ENCODE measurements around the gene MAPK4.

DNA sequence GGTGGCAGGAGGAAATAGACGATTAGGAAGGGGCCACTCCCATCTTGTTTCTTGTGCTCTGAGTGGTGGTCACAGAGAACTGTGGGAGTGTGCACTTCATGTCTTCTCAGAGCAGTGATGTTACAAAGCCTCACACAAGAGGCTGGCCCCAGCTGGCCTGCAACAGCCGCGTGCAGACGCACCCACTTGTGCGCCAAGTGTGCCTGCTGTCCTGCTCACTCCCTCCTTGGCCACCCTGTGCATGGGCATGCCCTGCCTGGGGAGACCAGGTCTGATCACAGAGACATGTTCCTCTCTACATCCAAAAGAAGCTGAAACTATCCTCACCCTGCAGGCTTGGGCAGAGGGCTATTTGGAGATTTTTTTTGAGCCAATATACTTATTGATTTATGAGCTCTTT, 151.5 kb downstream of the MAPK4 start:
- TF ChIP-seq, protein P1, sequence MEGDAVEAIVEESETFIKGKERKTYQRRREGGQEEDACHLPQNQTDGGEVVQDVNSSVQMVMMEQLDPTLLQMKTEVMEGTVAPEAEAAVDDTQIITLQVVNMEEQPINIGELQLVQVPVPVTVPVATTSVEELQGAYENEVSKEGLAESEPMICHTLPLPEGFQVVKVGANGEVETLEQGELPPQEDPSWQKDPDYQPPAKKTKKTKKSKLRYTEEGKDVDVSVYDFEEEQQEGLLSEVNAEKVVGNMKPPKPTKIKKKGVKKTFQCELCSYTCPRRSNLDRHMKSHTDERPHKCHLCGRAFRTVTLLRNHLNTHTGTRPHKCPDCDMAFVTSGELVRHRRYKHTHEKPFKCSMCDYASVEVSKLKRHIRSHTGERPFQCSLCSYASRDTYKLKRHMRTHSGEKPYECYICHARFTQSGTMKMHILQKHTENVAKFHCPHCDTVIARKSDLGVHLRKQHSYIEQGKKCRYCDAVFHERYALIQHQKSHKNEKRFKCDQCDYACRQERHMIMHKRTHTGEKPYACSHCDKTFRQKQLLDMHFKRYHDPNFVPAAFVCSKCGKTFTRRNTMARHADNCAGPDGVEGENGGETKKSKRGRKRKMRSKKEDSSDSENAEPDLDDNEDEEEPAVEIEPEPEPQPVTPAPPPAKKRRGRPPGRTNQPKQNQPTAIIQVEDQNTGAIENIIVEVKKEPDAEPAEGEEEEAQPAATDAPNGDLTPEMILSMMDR (IDR thresholded peaks at IDR 0.05): no peak
- no peak for TF ChIP-seq POLR2A (IDR thresholded peaks at IDR 0.05)

All from testis (tissue), 2 donors.